ENCODE measurements around the gene ILRUN. TPM values are rescaled to one million over a fixed set of nuclear protein-coding genes. Genes with fewer than 3 reads are reported as not detected.

Gene ILRUN
- total RNA-seq, 1 experiment from 2014 or later = 68.9 TPM

DNA sequence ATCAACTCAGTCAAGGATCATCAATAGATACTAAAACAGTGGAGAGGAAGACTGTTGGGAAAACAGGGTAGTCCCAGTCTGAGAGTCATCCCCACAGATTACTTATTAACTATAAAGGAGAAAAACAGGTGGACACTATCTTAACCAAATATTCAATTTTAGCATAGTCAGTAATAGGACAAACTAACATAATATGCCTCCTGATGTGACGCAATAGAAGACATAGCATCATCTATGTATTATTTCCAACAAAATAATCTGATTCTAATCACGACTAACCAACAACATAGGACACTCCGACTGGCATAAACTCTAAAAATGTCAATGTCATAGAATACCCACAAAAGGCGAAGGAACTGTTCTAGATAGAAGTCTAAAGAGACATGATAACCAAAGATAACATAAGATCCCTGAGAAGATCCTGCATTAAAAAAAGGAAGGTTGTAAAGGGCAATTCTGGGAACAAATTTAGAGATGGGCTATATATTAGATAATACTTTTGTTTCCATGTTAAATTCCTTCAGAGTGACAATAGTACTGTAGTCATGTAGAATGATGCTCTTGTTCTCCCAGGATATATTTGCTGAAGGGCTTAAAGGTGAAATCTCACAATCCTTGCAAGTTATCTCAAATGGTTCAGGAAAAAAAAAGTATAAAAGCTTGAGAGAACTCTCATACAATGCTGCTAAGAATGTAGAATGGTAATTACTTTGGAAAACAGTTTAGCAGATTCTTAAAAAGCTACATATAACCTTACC lies 28.9 kb downstream of the ILRUN start:
- H4K20me1 ChIP-seq (ENCODE audit: insufficient read depth) = no peaks in the 10 kb centered on the region
- no peak overlapping the region for H3K4me3 ChIP-seq
- no peaks in the 10 kb centered on the region for H3K27me3 ChIP-seq (ENCODE audit: insufficient read depth, low read depth)
- peaks cover 9% of the 10 kb centered on the region for H3F3A ChIP-seq (ENCODE audit: insufficient read depth, low read depth)
- H3K4me1 ChIP-seq (replicated peaks; ENCODE audit: insufficient read depth) = peaks cover 24% of the 10 kb centered on the region
- BruUV-seq (replicated peaks) = no TSS peak
- H3K9me2 ChIP-seq (ENCODE audit: insufficient read depth) = no peaks in the 10 kb centered on the region
- ChIA-PET POLR2A (ENCODE audit: unreplicated experiment) (interaction anchor here (0.6 kb wide), 1 partner anchor 14 kb away, joined by 3 read pairs; no protein-coding TSS in a partner anchor), CTCF (no interaction called here)
- no peak overlapping the region for H2AFZ ChIP-seq
- intact Hi-C loops (cut with micrococcal nuclease; ENCODE audit: unreplicated experiment) = no loop called here
- peaks cover 12% of the 10 kb centered on the region for H3K36me3 ChIP-seq (ENCODE audit: low read depth)
- no peak for DNase-seq
- H3K79me2 ChIP-seq (ENCODE audit: low read depth) = peaks cover 96% of the 10 kb centered on the region
- TF ChIP-seq EZH2 (IDR thresholded peaks at IDR 0.05; ENCODE audit: low read depth) = no peak
- TF ChIP-seq, protein P1, sequence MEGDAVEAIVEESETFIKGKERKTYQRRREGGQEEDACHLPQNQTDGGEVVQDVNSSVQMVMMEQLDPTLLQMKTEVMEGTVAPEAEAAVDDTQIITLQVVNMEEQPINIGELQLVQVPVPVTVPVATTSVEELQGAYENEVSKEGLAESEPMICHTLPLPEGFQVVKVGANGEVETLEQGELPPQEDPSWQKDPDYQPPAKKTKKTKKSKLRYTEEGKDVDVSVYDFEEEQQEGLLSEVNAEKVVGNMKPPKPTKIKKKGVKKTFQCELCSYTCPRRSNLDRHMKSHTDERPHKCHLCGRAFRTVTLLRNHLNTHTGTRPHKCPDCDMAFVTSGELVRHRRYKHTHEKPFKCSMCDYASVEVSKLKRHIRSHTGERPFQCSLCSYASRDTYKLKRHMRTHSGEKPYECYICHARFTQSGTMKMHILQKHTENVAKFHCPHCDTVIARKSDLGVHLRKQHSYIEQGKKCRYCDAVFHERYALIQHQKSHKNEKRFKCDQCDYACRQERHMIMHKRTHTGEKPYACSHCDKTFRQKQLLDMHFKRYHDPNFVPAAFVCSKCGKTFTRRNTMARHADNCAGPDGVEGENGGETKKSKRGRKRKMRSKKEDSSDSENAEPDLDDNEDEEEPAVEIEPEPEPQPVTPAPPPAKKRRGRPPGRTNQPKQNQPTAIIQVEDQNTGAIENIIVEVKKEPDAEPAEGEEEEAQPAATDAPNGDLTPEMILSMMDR (conservative IDR thresholded peaks at IDR 0.05) = no peak
- no peak overlapping the region for H3K4me2 ChIP-seq
- no peaks in the 10 kb centered on the region for H3K9me3 ChIP-seq (ENCODE audit: insufficient read depth, low read depth)
- 0 out of 2 replicates have a peak overlapping the region, but pooled peaks have one; percentile 17 for H3K27ac ChIP-seq

GRCh38 chr6:34665019-34665418 lies 31.5 kb downstream of the ILRUN start:
- Histone ChIP-seq H3K4me3 (no peak overlapping the region), H3K27ac (peak overlapping the region; percentile 70), H3K27me3 (ENCODE audit: insufficient read depth, low read depth) (no peaks in the 10 kb centered on the region), H4K20me1 (ENCODE audit: insufficient read depth) (no peaks in the 10 kb centered on the region), H3K79me2 (ENCODE audit: low read depth) (peaks cover 92% of the 10 kb centered on the region), H3K4me2 (no peak overlapping the region; the same call in 1 of the 2 replicates), H3K9me3 (ENCODE audit: insufficient read depth, low read depth) (no peaks in the 10 kb centered on the region), H3K4me1 (replicated peaks; ENCODE audit: insufficient read depth) (peaks cover 13% of the 10 kb centered on the region), H3K36me3 (ENCODE audit: low read depth) (peaks cover 12% of the 10 kb centered on the region; the same call in 1 of the 2 replicates), H2AFZ (no peak overlapping the region), H3F3A (ENCODE audit: insufficient read depth, low read depth) (no peaks in the 10 kb centered on the region; the same call in 1 of the 2 replicates), H3K9me2 (ENCODE audit: insufficient read depth) (no peaks in the 10 kb centered on the region)
- CTCF ChIA-PET = interaction anchor here (0.7 kb wide), 1 partner anchor 85 kb away, joined by 9 read pairs; no protein-coding TSS in a partner anchor
- no TSS peak for BruUV-seq (replicated peaks)
- DNase-seq = no peak
- intact Hi-C loops (cut with micrococcal nuclease; ENCODE audit: unreplicated experiment) = no loop called here
- no peak for TF ChIP-seq EZH2 (IDR thresholded peaks at IDR 0.05; ENCODE audit: low read depth)
- TF ChIP-seq, protein P1 (conservative IDR thresholded peaks at IDR 0.05) = no peak
- POLR2A ChIA-PET (ENCODE audit: unreplicated experiment) = interaction anchor here (0.5 to 0.8 kb wide), 2 partner anchors 39 to 1258 kb away, joined by 4 to 13 read pairs; no protein-coding TSS in a partner anchor

DNA sequence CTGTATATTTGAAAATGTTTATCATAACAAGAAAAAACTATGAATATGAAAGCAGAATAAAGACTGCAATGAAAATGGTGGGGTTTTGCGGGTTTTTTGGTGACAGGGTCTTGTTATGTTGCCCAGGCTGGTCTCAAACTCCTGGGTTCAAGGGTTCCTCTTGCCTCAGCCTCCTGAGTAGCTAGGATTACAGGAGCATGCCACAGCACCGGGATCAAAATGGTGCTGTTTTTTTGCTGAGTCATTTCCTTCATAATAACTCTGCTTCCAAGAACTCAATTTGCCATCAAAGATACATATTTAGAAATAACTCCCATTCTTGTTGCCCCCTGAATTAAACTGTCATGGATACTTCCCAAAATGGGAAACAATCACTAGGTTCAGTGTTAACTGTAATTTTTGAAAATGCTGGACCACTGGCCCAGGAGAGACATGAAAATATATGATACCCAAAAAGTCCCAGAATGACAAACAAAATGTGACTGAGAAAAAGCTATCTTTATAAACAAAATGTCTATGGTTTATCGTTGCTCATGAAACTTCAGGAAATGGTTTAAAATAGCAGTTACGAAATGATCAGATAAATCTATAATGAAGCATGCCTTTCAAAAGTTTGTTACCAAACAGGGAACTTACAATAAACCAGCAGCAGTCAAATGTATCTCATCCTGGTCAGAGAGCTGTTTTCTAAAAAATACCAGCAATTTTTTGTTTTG lies 32.2 kb downstream of the ILRUN start:
- POLR2A ChIA-PET (ENCODE audit: unreplicated experiment) = interaction anchor here (0.5 to 0.8 kb wide), 2 partner anchors 38 to 1257 kb away, joined by 4 to 13 read pairs; no protein-coding TSS in a partner anchor
- H3K27ac ChIP-seq = peak overlapping the region; percentile 70
- TF ChIP-seq EZH2 (IDR thresholded peaks at IDR 0.05; ENCODE audit: low read depth) = no peak
- TF ChIP-seq, protein P1 (conservative IDR thresholded peaks at IDR 0.05) = no peak
- H2AFZ ChIP-seq = peak overlapping the region; percentile 12; the same call in 1 of the 2 replicates
- H3K9me3 ChIP-seq (ENCODE audit: insufficient read depth, low read depth) = no peaks in the 10 kb centered on the region
- H3K27me3 ChIP-seq (ENCODE audit: insufficient read depth, low read depth) = no peaks in the 10 kb centered on the region
- no peak for DNase-seq
- peak overlapping the region; percentile 19; the same call in 1 of the 2 replicates for H3K4me2 ChIP-seq
- H3K4me1 ChIP-seq (replicated peaks; ENCODE audit: insufficient read depth) = peaks cover 13% of the 10 kb centered on the region
- BruUV-seq (replicated peaks) = no TSS peak
- H3K36me3 ChIP-seq (ENCODE audit: low read depth) = peaks cover 12% of the 10 kb centered on the region; the same call in 1 of the 2 replicates
- no peaks in the 10 kb centered on the region for H3K9me2 ChIP-seq (ENCODE audit: insufficient read depth)
- no peaks in the 10 kb centered on the region for H4K20me1 ChIP-seq (ENCODE audit: insufficient read depth)
- H3F3A ChIP-seq (ENCODE audit: insufficient read depth, low read depth) = no peaks in the 10 kb centered on the region; the same call in 1 of the 2 replicates
- CTCF ChIA-PET = no interaction called here
- peaks cover 92% of the 10 kb centered on the region for H3K79me2 ChIP-seq (ENCODE audit: low read depth)
- intact Hi-C loops (cut with micrococcal nuclease; ENCODE audit: unreplicated experiment) = no loop called here
- H3K4me3 ChIP-seq = no peak overlapping the region
